ENCODE data around the gene ADAM30.

ADAM30 gene

GRCh38 chr1:119895102-119895501 lies 1.2 kb downstream of the ADAM30 start:
- H3K4me1 ChIP-seq (ENCODE audit: control insufficient read depth, insufficient read depth, low read depth, low read length): no peaks in the 10 kb centered on the region
- no peak overlapping the region for H3K4me2 ChIP-seq (ENCODE audit: low read length, poor library complexity, severe bottlenecking)
- DNase-seq: no peak
- H3K9me3 ChIP-seq (ENCODE audit: control insufficient read depth, low read length): no peaks in the 10 kb centered on the region
- no peak overlapping the region for H3K27ac ChIP-seq (ENCODE audit: low read length, poor library complexity, severe bottlenecking)
- H3K14ac ChIP-seq (ENCODE audit: low read length in 2 of 2): no peak overlapping the region
- H2BK5ac ChIP-seq (ENCODE audit: low read depth, low read length, poor library complexity, severe bottlenecking): no peak overlapping the region
- H2BK15ac ChIP-seq (ENCODE audit: low read depth, poor library complexity, severe bottlenecking): no peak overlapping the region
- H2BK12ac ChIP-seq (ENCODE audit: low read length in 2 of 2): no peak overlapping the region
- peaks cover 5 to 15% of the 10 kb centered on the region in 2 experiments for H3K27me3 ChIP-seq (ENCODE audit: control insufficient read depth in 1 of 2, insufficient read depth in 1 of 2, low read length in 2 of 2)
- no peak overlapping the region for H4K91ac ChIP-seq (ENCODE audit: low read length)
- no peak overlapping the region for H3K9ac ChIP-seq (ENCODE audit: low read length)
- H3K4ac ChIP-seq (ENCODE audit: low read depth in 1 of 2, low read length in 2 of 2): no peak overlapping the region
- H4K8ac ChIP-seq (ENCODE audit: low read length): no peak overlapping the region
- WGBS: 89% methylated on average over 4 of the region's 4 CpGs
- no peak overlapping the region for H3K23ac ChIP-seq (ENCODE audit: low read length in 2 of 2)
- no peak overlapping the region for H2AK5ac ChIP-seq (ENCODE audit: low read length, severe bottlenecking)
- no peak overlapping the region for H3K4me3 ChIP-seq (ENCODE audit: insufficient read depth in 1 of 2, low read depth in 1 of 2, low read length in 2 of 2)
- H2BK120ac ChIP-seq (ENCODE audit: low read depth, low read length): no peak overlapping the region
- H3K18ac ChIP-seq (ENCODE audit: low read depth in 1 of 2, low read length in 2 of 2): no peak overlapping the region
- no peaks in the 10 kb centered on the region for H3K79me1 ChIP-seq (replicated peaks; ENCODE audit: low read length, poor library complexity, severe bottlenecking)
- H2AFZ ChIP-seq (ENCODE audit: low read depth, low read length): no peak overlapping the region
- no peaks in the 10 kb centered on the region for H3K36me3 ChIP-seq (ENCODE audit: control insufficient read depth in 1 of 2, insufficient read depth in 2 of 2, low read depth in 1 of 2, low read length in 2 of 2)

- H3K27me3 ChIP-seq (ENCODE audit: control insufficient read depth in 1 of 2, insufficient read depth in 1 of 2, low read length in 2 of 2): peaks cover 5 to 15% of the 10 kb centered on the region in 2 experiments
- no peak overlapping the region for H2BK120ac ChIP-seq (ENCODE audit: low read depth, low read length)
- H2AFZ ChIP-seq (ENCODE audit: low read depth, low read length): no peak overlapping the region
- no peak overlapping the region for H2BK12ac ChIP-seq (ENCODE audit: low read length in 2 of 2)
- H3K79me1 ChIP-seq (replicated peaks; ENCODE audit: low read length, poor library complexity, severe bottlenecking): no peaks in the 10 kb centered on the region
- no peaks in the 10 kb centered on the region for H3K36me3 ChIP-seq (ENCODE audit: control insufficient read depth in 1 of 2, insufficient read depth in 2 of 2, low read depth in 1 of 2, low read length in 2 of 2)
- no peak overlapping the region for H4K8ac ChIP-seq (ENCODE audit: low read length)
- no peak overlapping the region for H3K4me3 ChIP-seq (ENCODE audit: insufficient read depth in 1 of 2, low read depth in 1 of 2, low read length in 2 of 2)
- no peak overlapping the region for H4K91ac ChIP-seq (ENCODE audit: low read length)
- H3K18ac ChIP-seq (ENCODE audit: low read depth in 1 of 2, low read length in 2 of 2): no peak overlapping the region
- no peak overlapping the region for H3K27ac ChIP-seq (ENCODE audit: low read length, poor library complexity, severe bottlenecking)
- DNase-seq: no peak
- no peak overlapping the region for H3K23ac ChIP-seq (ENCODE audit: low read length in 2 of 2)
- no peak overlapping the region for H2BK5ac ChIP-seq (ENCODE audit: low read depth, low read length, poor library complexity, severe bottlenecking)
- H3K14ac ChIP-seq (ENCODE audit: low read length in 2 of 2): no peak overlapping the region
- no peaks in the 10 kb centered on the region for H3K4me1 ChIP-seq (ENCODE audit: control insufficient read depth, insufficient read depth, low read depth, low read length)
- no peaks in the 10 kb centered on the region for H3K9me3 ChIP-seq (ENCODE audit: control insufficient read depth, low read length)
- no peak overlapping the region for H3K4ac ChIP-seq (ENCODE audit: low read depth in 1 of 2, low read length in 2 of 2)
- H2AK5ac ChIP-seq (ENCODE audit: low read length, severe bottlenecking): no peak overlapping the region
- no peak overlapping the region for H3K4me2 ChIP-seq (ENCODE audit: low read length, poor library complexity, severe bottlenecking)
- no peak overlapping the region for H3K9ac ChIP-seq (ENCODE audit: low read length)
- no peak overlapping the region for H2BK15ac ChIP-seq (ENCODE audit: low read depth, poor library complexity, severe bottlenecking)
- 87% methylated on average over 10 of the region's 10 CpGs for WGBS
Measured at GRCh38 chr1:119893827-119894700, 2.3 kb downstream of the ADAM30 start.

- Histone ChIP-seq H3K9ac (ENCODE audit: low read length) (no peak overlapping the region), H2BK15ac (ENCODE audit: low read depth, poor library complexity, severe bottlenecking) (no peak overlapping the region), H2BK12ac (ENCODE audit: low read length in 2 of 2) (no peak overlapping the region), H3K27me3 (ENCODE audit: control insufficient read depth in 1 of 2, insufficient read depth in 1 of 2, low read length in 2 of 2) (peaks cover 5 to 15% of the 10 kb centered on the region in 2 experiments), H2BK120ac (ENCODE audit: low read depth, low read length) (no peak overlapping the region), H3K4ac (ENCODE audit: low read depth in 1 of 2, low read length in 2 of 2) (no peak overlapping the region), H3K9me3 (ENCODE audit: control insufficient read depth, low read length) (no peaks in the 10 kb centered on the region), H4K8ac (ENCODE audit: low read length) (no peak overlapping the region), H3K4me3 (ENCODE audit: insufficient read depth in 1 of 2, low read depth in 1 of 2, low read length in 2 of 2) (no peak overlapping the region), H3K27ac (ENCODE audit: low read length, poor library complexity, severe bottlenecking) (no peak overlapping the region), H3K18ac (ENCODE audit: low read depth in 1 of 2, low read length in 2 of 2) (no peak overlapping the region), H3K36me3 (ENCODE audit: control insufficient read depth in 1 of 2, insufficient read depth in 2 of 2, low read depth in 1 of 2, low read length in 2 of 2) (no peaks in the 10 kb centered on the region), H3K23ac (ENCODE audit: low read length in 2 of 2) (no peak overlapping the region), H2AK5ac (ENCODE audit: low read length, severe bottlenecking) (no peak overlapping the region), H2AFZ (ENCODE audit: low read depth, low read length) (no peak overlapping the region), H3K79me1 (replicated peaks; ENCODE audit: low read length, poor library complexity, severe bottlenecking) (no peaks in the 10 kb centered on the region), H3K4me2 (ENCODE audit: low read length, poor library complexity, severe bottlenecking) (no peak overlapping the region), H3K14ac (ENCODE audit: low read length in 2 of 2) (no peak overlapping the region), H4K91ac (ENCODE audit: low read length) (no peak overlapping the region), H2BK5ac (ENCODE audit: low read depth, low read length, poor library complexity, severe bottlenecking) (no peak overlapping the region), H3K4me1 (ENCODE audit: control insufficient read depth, insufficient read depth, low read depth, low read length) (no peaks in the 10 kb centered on the region)
- no peak for DNase-seq
- WGBS: 88% methylated on average over 5 of the region's 6 CpGs
Measured at GRCh38 chr1:119893238-119893791, 3.0 kb downstream of the ADAM30 start.

GRCh38 chr1:119891386-119891785 lies 4.9 kb downstream of the ADAM30 start:
- H4K91ac ChIP-seq (ENCODE audit: low read length): no peak overlapping the region
- no peak overlapping the region for H3K23ac ChIP-seq (ENCODE audit: low read length in 2 of 2)
- no peak overlapping the region for H2BK15ac ChIP-seq (ENCODE audit: low read depth, poor library complexity, severe bottlenecking)
- H3K14ac ChIP-seq (ENCODE audit: low read length in 2 of 2): no peak overlapping the region
- no peaks in the 10 kb centered on the region for H3K79me1 ChIP-seq (replicated peaks; ENCODE audit: low read length, poor library complexity, severe bottlenecking)
- no peak overlapping the region for H3K4me2 ChIP-seq (ENCODE audit: low read length, poor library complexity, severe bottlenecking)
- no peak overlapping the region for H3K4me3 ChIP-seq (ENCODE audit: insufficient read depth in 1 of 2, low read depth in 1 of 2, low read length in 2 of 2)
- H2BK120ac ChIP-seq (ENCODE audit: low read depth, low read length): no peak overlapping the region
- H2BK12ac ChIP-seq (ENCODE audit: low read length in 2 of 2): no peak overlapping the region
- H2BK5ac ChIP-seq (ENCODE audit: low read depth, low read length, poor library complexity, severe bottlenecking): no peak overlapping the region
- no peak overlapping the region for H2AFZ ChIP-seq (ENCODE audit: low read depth, low read length)
- H3K9me3 ChIP-seq (ENCODE audit: control insufficient read depth, low read length): no peaks in the 10 kb centered on the region
- H3K27ac ChIP-seq (ENCODE audit: low read length, poor library complexity, severe bottlenecking): no peak overlapping the region
- no peak overlapping the region for H4K8ac ChIP-seq (ENCODE audit: low read length)
- no peak overlapping the region for H2AK5ac ChIP-seq (ENCODE audit: low read length, severe bottlenecking)
- H3K27me3 ChIP-seq (ENCODE audit: control insufficient read depth in 1 of 2, insufficient read depth in 1 of 2, low read length in 2 of 2): peaks cover 0 to 7% of the 10 kb centered on the region in 2 experiments
- no peaks in the 10 kb centered on the region for H3K4me1 ChIP-seq (ENCODE audit: control insufficient read depth, insufficient read depth, low read depth, low read length)
- no peak overlapping the region for H3K4ac ChIP-seq (ENCODE audit: low read depth in 1 of 2, low read length in 2 of 2)
- DNase-seq: no peak
- H3K36me3 ChIP-seq (ENCODE audit: control insufficient read depth in 1 of 2, insufficient read depth in 2 of 2, low read depth in 1 of 2, low read length in 2 of 2): no peaks in the 10 kb centered on the region
- H3K18ac ChIP-seq (ENCODE audit: low read depth in 1 of 2, low read length in 2 of 2): no peak overlapping the region
- no peak overlapping the region for H3K9ac ChIP-seq (ENCODE audit: low read length)
- WGBS: no CpG with 5 or more reads among the region's 1 CpG
